Measurements from ENCODE around the gene SLC6A13. TPM values are rescaled to one million over a fixed set of nuclear protein-coding genes. Genes with fewer than 3 reads are reported as not detected.

Gene SLC6A13
- total and polyA plus RNA-seq, 4 donors: 0.23 to 12.0 (median 7.5) TPM

DNA sequence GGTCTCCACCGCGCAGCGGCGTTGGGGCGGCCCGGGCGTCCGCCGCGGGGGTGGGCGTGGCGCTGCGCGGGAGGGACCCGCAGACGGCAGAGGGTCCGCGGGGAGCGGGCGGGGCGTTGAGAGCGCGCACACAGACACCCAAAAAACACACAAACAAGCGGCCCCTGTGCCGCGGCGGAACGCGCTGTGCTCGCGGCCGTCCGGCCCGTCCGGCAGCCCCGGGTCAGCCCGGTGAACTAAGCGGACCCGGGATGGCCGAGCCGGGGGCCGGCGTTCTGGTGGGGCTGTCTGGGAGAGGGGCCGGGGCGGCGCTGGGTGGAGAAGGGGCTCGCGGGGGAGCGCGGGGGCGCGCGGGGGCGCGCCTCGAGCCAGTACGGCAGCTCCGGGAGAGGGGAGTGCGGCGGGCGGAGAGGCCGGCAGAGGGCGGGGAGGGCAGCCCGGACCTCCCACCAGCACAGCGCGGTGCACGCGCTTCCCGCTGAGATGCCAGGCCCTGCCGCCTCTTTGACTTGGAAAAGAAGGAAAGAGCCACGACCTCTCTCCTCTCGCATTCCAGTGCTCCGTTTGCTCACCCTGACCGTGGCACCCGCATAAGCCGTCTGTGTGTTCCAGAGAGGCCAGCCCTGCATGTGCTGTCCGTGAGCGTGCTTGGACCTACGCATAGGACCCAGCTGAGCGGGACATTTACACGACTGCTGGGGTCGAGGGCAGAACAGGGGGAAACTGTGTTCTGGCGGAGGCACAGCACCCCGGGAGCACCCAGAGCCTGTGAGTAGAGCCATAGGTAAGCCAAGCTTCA is 59.0 kb downstream of the SLC6A13 start:
- WGBS: 60% methylated on average over 84 of the region's 84 CpGs
- TF ChIP-seq JUND (IDR thresholded peaks at IDR 0.05): no peak
- DNase-seq (ENCODE audit: low spot score): no peak
- Histone ChIP-seq H3K4me3 (ENCODE audit: low read depth in 1 of 3, low read length in 3 of 3) (peak overlapping the region in 1 of 3 donors; percentile 22), H3K9me3 (ENCODE audit: control insufficient read depth in 4 of 4, low read length in 3 of 4) (no peaks in the 10 kb centered on the region), H3K9ac (ENCODE audit: low read depth in 1 of 2, low read length in 2 of 2) (no peak overlapping the region), H3K36me3 (ENCODE audit: control insufficient read depth in 4 of 4, insufficient read depth in 3 of 4, low read depth in 1 of 4, low read length in 3 of 4) (peaks cover 1 to 53% (median 42%) of the 10 kb centered on the region in 4 donors), H3K27me3 (ENCODE audit: control insufficient read depth in 4 of 4, insufficient read depth in 4 of 4, low read length in 3 of 4) (no peaks in the 10 kb centered on the region), H3K27ac (ENCODE audit: low read depth in 1 of 2, low read length in 2 of 2) (no peak overlapping the region), H3K4me1 (ENCODE audit: control insufficient read depth in 4 of 4, insufficient read depth in 4 of 4, low read length in 3 of 4) (peaks cover 0 to 6% (median 0%) of the 10 kb centered on the region in 4 donors)

DNA sequence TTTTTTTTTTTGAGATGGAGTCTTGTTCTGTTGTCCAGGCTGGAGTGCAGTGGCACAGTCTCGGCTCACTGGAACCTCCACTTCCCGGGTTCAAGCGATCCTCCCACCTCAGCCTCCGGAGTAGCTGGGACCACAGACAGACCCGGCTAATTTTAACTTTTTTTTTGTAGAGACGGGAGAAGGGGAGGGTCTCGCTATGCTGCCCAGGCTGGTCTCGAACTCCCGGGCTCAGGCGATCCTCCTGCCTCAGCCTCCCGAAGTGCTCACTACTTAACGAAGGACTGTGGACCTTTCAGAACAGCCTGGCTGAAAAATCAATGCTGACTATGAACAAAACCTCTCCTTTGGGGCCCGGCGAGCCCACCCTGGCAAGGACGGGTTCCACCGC is 59.6 kb downstream of the SLC6A13 start:
- H3K9ac ChIP-seq (ENCODE audit: low read depth in 1 of 2, low read length in 2 of 2): no peak overlapping the region

DNA sequence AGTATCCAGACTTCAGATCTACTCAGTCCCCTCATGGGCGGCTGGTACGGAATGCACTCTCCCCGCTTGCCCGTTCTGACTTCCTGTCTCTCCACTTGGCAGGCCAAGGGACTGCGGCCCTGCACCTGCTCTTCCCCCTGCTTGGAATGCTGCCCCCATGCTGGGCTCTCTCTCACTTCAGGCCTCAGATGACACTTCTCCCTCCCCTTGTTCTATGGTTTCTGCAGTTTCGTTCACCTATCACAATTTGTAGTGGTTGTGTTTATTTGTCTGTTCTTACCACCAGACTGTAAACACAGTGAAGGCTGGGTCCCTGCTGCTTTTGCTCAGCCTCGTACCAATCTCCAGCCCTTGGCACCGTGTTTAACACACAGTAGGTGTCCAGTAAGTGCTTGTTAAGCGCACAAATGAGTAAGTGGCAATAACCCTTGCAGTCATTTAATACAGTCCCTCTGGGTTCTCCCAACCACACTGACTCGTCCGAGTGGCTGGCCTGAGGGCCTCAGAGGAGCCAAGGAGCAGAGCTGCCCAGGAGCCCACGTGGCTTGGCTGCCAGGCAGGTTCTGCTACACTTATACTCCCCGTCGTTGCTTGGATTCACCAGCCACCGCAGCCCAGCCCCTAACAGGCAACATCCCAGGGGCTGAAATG is 60.4 kb downstream of the SLC6A13 start:
- 79% methylated on average over 15 of the region's 15 CpGs for WGBS
- Histone ChIP-seq H3K9ac (ENCODE audit: low read depth in 1 of 2, low read length in 2 of 2) (no peak overlapping the region), H3K27ac (ENCODE audit: low read depth in 1 of 2, low read length in 2 of 2) (no peak overlapping the region), H3K27me3 (ENCODE audit: control insufficient read depth in 4 of 4, insufficient read depth in 4 of 4, low read length in 3 of 4) (no peaks in the 10 kb centered on the region), H3K9me3 (ENCODE audit: control insufficient read depth in 4 of 4, low read length in 3 of 4) (no peaks in the 10 kb centered on the region), H3K4me3 (ENCODE audit: low read depth in 1 of 3, low read length in 3 of 3) (no peak overlapping the region), H3K4me1 (ENCODE audit: control insufficient read depth in 4 of 4, insufficient read depth in 4 of 4, low read length in 3 of 4) (no peaks in the 10 kb centered on the region), H3K36me3 (ENCODE audit: control insufficient read depth in 4 of 4, insufficient read depth in 3 of 4, low read depth in 1 of 4, low read length in 3 of 4) (peaks cover 1 to 66% (median 50%) of the 10 kb centered on the region in 4 donors)
- no peak for DNase-seq (ENCODE audit: low spot score)
- TF ChIP-seq, protein P1, sequence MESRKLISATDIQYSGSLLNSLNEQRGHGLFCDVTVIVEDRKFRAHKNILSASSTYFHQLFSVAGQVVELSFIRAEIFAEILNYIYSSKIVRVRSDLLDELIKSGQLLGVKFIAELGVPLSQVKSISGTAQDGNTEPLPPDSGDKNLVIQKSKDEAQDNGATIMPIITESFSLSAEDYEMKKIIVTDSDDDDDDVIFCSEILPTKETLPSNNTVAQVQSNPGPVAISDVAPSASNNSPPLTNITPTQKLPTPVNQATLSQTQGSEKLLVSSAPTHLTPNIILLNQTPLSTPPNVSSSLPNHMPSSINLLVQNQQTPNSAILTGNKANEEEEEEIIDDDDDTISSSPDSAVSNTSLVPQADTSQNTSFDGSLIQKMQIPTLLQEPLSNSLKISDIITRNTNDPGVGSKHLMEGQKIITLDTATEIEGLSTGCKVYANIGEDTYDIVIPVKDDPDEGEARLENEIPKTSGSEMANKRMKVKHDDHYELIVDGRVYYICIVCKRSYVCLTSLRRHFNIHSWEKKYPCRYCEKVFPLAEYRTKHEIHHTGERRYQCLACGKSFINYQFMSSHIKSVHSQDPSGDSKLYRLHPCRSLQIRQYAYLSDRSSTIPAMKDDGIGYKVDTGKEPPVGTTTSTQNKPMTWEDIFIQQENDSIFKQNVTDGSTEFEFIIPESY (IDR thresholded peaks at IDR 0.05): no peak
- TF ChIP-seq HNF4G (IDR thresholded peaks at IDR 0.05): no peak

More for the DNA sequence above, 59.6 kb downstream of the SLC6A13 start:
- peak overlapping the region in 1 of 3 donors; percentile 22 for H3K4me3 ChIP-seq (ENCODE audit: low read depth in 1 of 3, low read length in 3 of 3)
- peaks cover 0 to under 1% (median 0%) of the 10 kb centered on the region in 4 donors for H3K4me1 ChIP-seq (ENCODE audit: control insufficient read depth in 4 of 4, insufficient read depth in 4 of 4, low read length in 3 of 4)
- 81% methylated on average over 16 of the region's 16 CpGs for WGBS
- no peak for DNase-seq (ENCODE audit: low spot score)
- TF ChIP-seq TAF1 (conservative IDR thresholded peaks at IDR 0.05): no peak
- TF ChIP-seq RXRA (IDR thresholded peaks at IDR 0.05): no peak
- no peak for TF ChIP-seq HNF4A (conservative IDR thresholded peaks at IDR 0.05)
- TF ChIP-seq, protein P2, sequence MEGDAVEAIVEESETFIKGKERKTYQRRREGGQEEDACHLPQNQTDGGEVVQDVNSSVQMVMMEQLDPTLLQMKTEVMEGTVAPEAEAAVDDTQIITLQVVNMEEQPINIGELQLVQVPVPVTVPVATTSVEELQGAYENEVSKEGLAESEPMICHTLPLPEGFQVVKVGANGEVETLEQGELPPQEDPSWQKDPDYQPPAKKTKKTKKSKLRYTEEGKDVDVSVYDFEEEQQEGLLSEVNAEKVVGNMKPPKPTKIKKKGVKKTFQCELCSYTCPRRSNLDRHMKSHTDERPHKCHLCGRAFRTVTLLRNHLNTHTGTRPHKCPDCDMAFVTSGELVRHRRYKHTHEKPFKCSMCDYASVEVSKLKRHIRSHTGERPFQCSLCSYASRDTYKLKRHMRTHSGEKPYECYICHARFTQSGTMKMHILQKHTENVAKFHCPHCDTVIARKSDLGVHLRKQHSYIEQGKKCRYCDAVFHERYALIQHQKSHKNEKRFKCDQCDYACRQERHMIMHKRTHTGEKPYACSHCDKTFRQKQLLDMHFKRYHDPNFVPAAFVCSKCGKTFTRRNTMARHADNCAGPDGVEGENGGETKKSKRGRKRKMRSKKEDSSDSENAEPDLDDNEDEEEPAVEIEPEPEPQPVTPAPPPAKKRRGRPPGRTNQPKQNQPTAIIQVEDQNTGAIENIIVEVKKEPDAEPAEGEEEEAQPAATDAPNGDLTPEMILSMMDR (IDR thresholded peaks at IDR 0.05; ENCODE audit: low read depth, low read length, missing input control): no peak
- TF ChIP-seq JUND (IDR thresholded peaks at IDR 0.05): no peak
- no peak for TF ChIP-seq EGR1 (IDR thresholded peaks at IDR 0.05; ENCODE audit: low read depth in 2 of 2)
- no peak for TF ChIP-seq HNF4G (IDR thresholded peaks at IDR 0.05)
- TF ChIP-seq, protein P3, sequence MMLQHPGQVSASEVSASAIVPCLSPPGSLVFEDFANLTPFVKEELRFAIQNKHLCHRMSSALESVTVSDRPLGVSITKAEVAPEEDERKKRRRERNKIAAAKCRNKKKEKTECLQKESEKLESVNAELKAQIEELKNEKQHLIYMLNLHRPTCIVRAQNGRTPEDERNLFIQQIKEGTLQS (IDR thresholded peaks at IDR 0.05): no peak
- TF ChIP-seq, protein P1 (IDR thresholded peaks at IDR 0.05): no peak
- TF ChIP-seq GABPA (IDR thresholded peaks at IDR 0.05 in 1 of 2, conservative IDR thresholded peaks at IDR 0.05 in 1 of 2): no peak
- no peak for TF ChIP-seq SP1 (IDR thresholded peaks at IDR 0.05)
- H3K27ac ChIP-seq (ENCODE audit: low read depth in 1 of 2, low read length in 2 of 2): no peak overlapping the region
- H3K36me3 ChIP-seq (ENCODE audit: control insufficient read depth in 4 of 4, insufficient read depth in 3 of 4, low read depth in 1 of 4, low read length in 3 of 4): peaks cover 1 to 58% (median 47%) of the 10 kb centered on the region in 4 donors
- H3K27me3 ChIP-seq (ENCODE audit: control insufficient read depth in 4 of 4, insufficient read depth in 4 of 4, low read length in 3 of 4): no peaks in the 10 kb centered on the region
- H3K9me3 ChIP-seq (ENCODE audit: control insufficient read depth in 4 of 4, low read length in 3 of 4): no peaks in the 10 kb centered on the region

All from liver (tissue), 9 donors.